ENCODE data around the gene PEX14. TPM values are rescaled to one million over a fixed set of nuclear protein-coding genes. Genes with fewer than 3 reads are reported as not detected.
A peak's percentile ranks its signal among the peaks of the same experiment; 100 is the strongest.

The PEX14 gene
- total and polyA plus RNA-seq, 9 of the 15 experiments (the other 6 are each of a cell fraction or from before 2014, with no cell fraction given): 2.6 to 45.7 (median 22.7) TPM

GRCh38 chr1:10679496-10680220 lies 204.9 kb downstream of the PEX14 start (continued):
- TF ChIP-seq ZNF165 (CRISPR knock-in tag; IDR thresholded peaks at IDR 0.05; ENCODE audit: borderline replicate concordance): no peak
- no peak for TF ChIP-seq ZNF175 (CRISPR knock-in tag; IDR thresholded peaks at IDR 0.05; ENCODE audit: low read depth)
- TF ChIP-seq ELK3 (CRISPR knock-in tag; IDR thresholded peaks at IDR 0.05): no peak
- TF ChIP-seq POLR3A (IDR thresholded peaks at IDR 0.05; ENCODE audit: borderline replicate concordance, extremely low read depth, insufficient read depth, insufficient read length): no peak
- no peak for TF ChIP-seq SAP30 (IDR thresholded peaks at IDR 0.05; ENCODE audit: borderline replicate concordance, insufficient read depth, low read depth, low read length, poor library complexity, severe bottlenecking)
- peak; percentile 54; the same call in 1 of the 2 replicates for TF ChIP-seq JUND (IDR thresholded peaks at IDR 0.05; ENCODE audit: borderline replicate concordance, low read depth, low read length)
- TF ChIP-seq JUND (tag; IDR thresholded peaks at IDR 0.05; ENCODE audit: borderline replicate concordance, low read depth, low read length): no peak
- no peak for TF ChIP-seq FUS (optimal IDR thresholded peaks at IDR 0.05; ENCODE audit: low read depth, low read length)
- no peak for TF ChIP-seq TAF1 (IDR thresholded peaks at IDR 0.05; ENCODE audit: control insufficient read depth, extremely low read depth, insufficient read depth, low read length, severe bottlenecking)
- TF ChIP-seq ZNF316 (IDR thresholded peaks at IDR 0.05): no peak
- no peak for TF ChIP-seq ARID1B (IDR thresholded peaks at IDR 0.05)
- TF ChIP-seq MEF2D (tag; conservative IDR thresholded peaks at IDR 0.05; ENCODE audit: low read depth): no peak
- TF ChIP-seq PPARD (CRISPR knock-in tag; IDR thresholded peaks at IDR 0.05): no peak
- TF ChIP-seq IRF9 (tag; IDR thresholded peaks at IDR 0.05): no peak
- TF ChIP-seq E2F4 (CRISPR knock-in tag; IDR thresholded peaks at IDR 0.05; ENCODE audit: low read depth): no peak
- peak; percentile 90 for TF ChIP-seq FOXM1 (IDR thresholded peaks at IDR 0.05; ENCODE audit: low read depth)
- TF ChIP-seq FOXM1 (CRISPR knock-in tag; IDR thresholded peaks at IDR 0.05; ENCODE audit: low read depth): no peak
- TF ChIP-seq FOXJ3 (CRISPR knock-in tag; IDR thresholded peaks at IDR 0.05): no peak
- TF ChIP-seq ARNT (IDR thresholded peaks at IDR 0.05): no peak
- TF ChIP-seq ATF1 (CRISPR knock-in tag; IDR thresholded peaks at IDR 0.05): peak; percentile 29; the same call in 1 of the 2 replicates
- peak; percentile 66 for TF ChIP-seq ATF1 (tag; IDR thresholded peaks at IDR 0.05)
- TF ChIP-seq TBL1XR1 (IDR thresholded peaks at IDR 0.05; ENCODE audit: low read length in 2 of 2): no peak
- TF ChIP-seq NCOA1 (IDR thresholded peaks at IDR 0.05; ENCODE audit: low read depth): no peak
- no peak for TF ChIP-seq CSDE1 (IDR thresholded peaks at IDR 0.05)
- TF ChIP-seq OTX1 (CRISPR knock-in tag; IDR thresholded peaks at IDR 0.05): peak; percentile 31; the same call in 1 of the 2 replicates
- TF ChIP-seq ZNF75A (CRISPR knock-in tag; IDR thresholded peaks at IDR 0.05): no peak
- TF ChIP-seq SP1 (CRISPR knock-in tag; IDR thresholded peaks at IDR 0.05): peak; percentile 60; the same call in 1 of the 2 replicates
- TF ChIP-seq BDP1 (IDR thresholded peaks at IDR 0.05; ENCODE audit: insufficient read depth, insufficient read length): no peak
- no peak for TF ChIP-seq ZC3H11A (IDR thresholded peaks at IDR 0.05; ENCODE audit: low read depth, low read length)
